CD4-positive, alpha-beta memory T cell (primary cell): ENCODE results near the gene G6PC2. TPM values are rescaled to one million over a fixed set of nuclear protein-coding genes. Genes with fewer than 3 reads are reported as not detected.

Experiments used
- CTCF ChIA-PET: fragments of 350-600 bp; sonication (Branson Sonifier 250); formaldehyde crosslinking; loops from one replicate; lab custom pipeline; 2021; ENCODE audit warnings: inconsistent platforms; ENCODE audit not compliant: partially characterized antibody; lab: Charles Lee
- POLR2A ChIA-PET: fragments of 350-600 bp; sonication (Branson Sonifier 250); formaldehyde crosslinking; loops from one replicate; lab custom pipeline; 2021; ENCODE audit not compliant: partially characterized antibody; lab: Charles Lee
- DNase-seq, 5 donors: peaks; one replicate each; pipeline versions ENCODE4 v3.0.0 to v3.0.0-alpha.2; 2020 to 2022; ENCODE audit warnings: mixed read lengths in 1 of 5
- H3K27ac ChIP-seq: one replicate; pipeline ENCODE4 v1.7.0; 2013; ENCODE audit warnings: low read depth, low read length
- H3K27me3 ChIP-seq: 2 replicates; pipeline ENCODE4 v1.7.0; 2013; ENCODE audit warnings: mild to moderate bottlenecking, low read length, moderate library complexity; ENCODE audit not compliant: insufficient read depth
- H3K36me3 ChIP-seq: 2 replicates; pipeline ENCODE4 v1.7.0; 2013; ENCODE audit warnings: mild to moderate bottlenecking, low read length, moderate library complexity; ENCODE audit not compliant: insufficient read depth
- H3K4me1 ChIP-seq: 2 replicates; pipeline ENCODE4 v1.7.0; 2013; ENCODE audit warnings: mild to moderate bottlenecking, low read length, moderate library complexity; ENCODE audit not compliant: insufficient read depth
- H3K4me3 ChIP-seq, 2 donors: one replicate each; pipeline ENCODE4 v1.7.0; 2013; ENCODE audit warnings: low read length in 2 of 2, mild to moderate bottlenecking in 1 of 2
- H3K9me3 ChIP-seq, 2 donors: one replicate each; pipeline ENCODE4 v1.7.0; 2013; ENCODE audit warnings: low read length in 2 of 2, control low read depth in 1 of 2; ENCODE audit not compliant: control insufficient read depth in 1 of 2
- H3K27ac Mint-ChIP-seq, 7 donors: one replicate each; pipeline ENCODE4 v1.8.0; 2020 to 2021; ENCODE audit warnings: mixed read lengths in 7 of 7, mild to moderate bottlenecking in 6 of 7, inconsistent platforms in 3 of 7, moderate library complexity in 3 of 7
- H3K27me3 Mint-ChIP-seq, 2 donors: one replicate each; pipeline ENCODE4 v1.8.0; 2020 to 2021; ENCODE audit warnings: mixed read lengths in 2 of 2
- H3K36me3 Mint-ChIP-seq, 2 donors: one replicate each; pipeline ENCODE4 v1.8.0; 2020 to 2021; ENCODE audit warnings: mixed read lengths in 2 of 2, inconsistent platforms in 1 of 2, mild to moderate bottlenecking in 1 of 2
- H3K4me1 Mint-ChIP-seq, 4 donors: one replicate each; pipeline ENCODE4 v1.8.0; 2020 to 2021; ENCODE audit warnings: mixed read lengths in 4 of 4, mild to moderate bottlenecking in 1 of 4
- H3K4me3 Mint-ChIP-seq, 8 donors: one replicate each; pipeline ENCODE4 v1.8.0; 2020 to 2021; ENCODE audit warnings: mixed read lengths in 8 of 8, mild to moderate bottlenecking in 7 of 8, moderate library complexity in 6 of 8, inconsistent platforms in 3 of 8
- H3K9me3 Mint-ChIP-seq, 8 donors: one replicate each; pipeline ENCODE4 v1.8.0; 2020 to 2021; ENCODE audit warnings: mixed read lengths in 8 of 8, mild to moderate bottlenecking in 5 of 8, inconsistent platforms in 3 of 8, moderate library complexity in 1 of 8
- intact Hi-C: fragments of 100-400 bp; cut with micrococcal nuclease; formaldehyde crosslinking; loops from one replicate; pipeline ENCODE4 v1.15.1; 2023
- polyA plus RNA-seq, 2 donors: library from polyadenylated mRNA; unstranded; fragments of 300-500 nt; fragmentation: Illumina TruSeq; gene quantifications; one replicate each; pipeline ENCODE4 v1.2.3, GENCODE V29; 2021
- total RNA-seq, 2 experiments: library from RNA; stranded (reverse); gene quantifications; one replicate each; pipeline ENCODE4 v1.2.3, GENCODE V29; 2021

The G6PC2 gene
- total and polyA plus RNA-seq, 4 experiments from 2014 or later: not detected

DNA sequence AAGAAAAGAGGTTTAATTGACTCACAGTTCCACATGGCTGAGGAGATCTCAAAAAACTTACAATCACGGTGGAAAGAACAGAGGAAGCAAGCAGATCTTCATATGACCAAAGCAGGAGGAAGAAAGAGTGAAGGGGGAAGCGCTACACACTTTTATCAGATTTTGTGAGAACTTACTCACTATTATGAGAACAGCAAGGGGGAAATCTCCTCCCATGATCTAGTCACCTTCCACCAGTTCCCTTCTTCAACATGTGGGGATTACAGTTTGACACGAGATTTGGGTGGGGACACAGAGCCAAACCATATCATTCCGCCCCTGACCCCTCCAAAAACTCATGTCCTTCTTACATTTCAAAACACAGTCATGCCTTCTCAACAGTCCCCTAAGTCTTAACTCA, 54.2 kb downstream of the G6PC2 start:
- DNase-seq: no peak
- no peak overlapping the region for H3K4me3 Mint-ChIP-seq
- no peaks in the 10 kb centered on the region for H3K9me3 ChIP-seq
- H3K4me1 ChIP-seq: no peaks in the 10 kb centered on the region
- intact Hi-C loops: no loop called here
- peaks cover 2 to 35% (median 10%) of the 10 kb centered on the region in 8 donors for H3K9me3 Mint-ChIP-seq
- H3K27ac ChIP-seq: no peak overlapping the region
- POLR2A ChIA-PET: no interaction called here
- H3K27ac Mint-ChIP-seq: no peak overlapping the region
- CTCF ChIA-PET: no interaction called here
- H3K4me1 Mint-ChIP-seq: no peaks in the 10 kb centered on the region
- peaks cover 5 to 11% of the 10 kb centered on the region in 2 donors for H3K27me3 Mint-ChIP-seq
- no peaks in the 10 kb centered on the region for H3K27me3 ChIP-seq
- peaks cover 0 to 3% of the 10 kb centered on the region in 2 donors for H3K36me3 Mint-ChIP-seq
- H3K4me3 ChIP-seq: no peak overlapping the region
- H3K36me3 ChIP-seq: no peaks in the 10 kb centered on the region

DNA sequence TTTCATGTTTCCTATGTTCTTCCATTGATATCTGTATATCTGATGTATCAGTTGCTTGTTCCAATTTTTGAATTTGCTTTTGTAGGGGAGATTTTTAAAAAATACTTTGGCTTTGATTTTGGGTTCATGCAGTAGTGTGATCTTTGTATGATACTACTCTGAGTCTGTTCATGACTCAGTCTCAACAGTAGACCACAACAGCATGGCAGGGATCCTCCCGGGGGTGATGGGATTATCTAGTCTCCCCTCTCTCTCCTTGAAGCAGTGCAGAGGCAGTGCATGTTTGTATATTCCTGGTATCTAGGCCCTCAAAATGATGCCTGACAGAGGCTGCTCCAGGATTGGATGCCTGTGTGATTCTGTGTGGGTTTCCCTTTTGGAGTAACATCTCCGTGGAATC, 55.3 kb downstream of the G6PC2 start:
- H3K4me1 ChIP-seq: no peaks in the 10 kb centered on the region
- no peaks in the 10 kb centered on the region for H3K27me3 ChIP-seq
- DNase-seq: no peak
- H3K4me3 ChIP-seq: no peak overlapping the region
- no peak overlapping the region for H3K27ac ChIP-seq
- Mint-ChIP-seq H3K9me3 (peaks cover 2 to 35% (median 10%) of the 10 kb centered on the region in 8 donors), H3K27ac (no peak overlapping the region), H3K27me3 (peaks cover 5 to 11% of the 10 kb centered on the region in 2 donors), H3K4me3 (no peak overlapping the region), H3K4me1 (peaks cover 0 to 1% (median under 1%) of the 10 kb centered on the region in 4 donors), H3K36me3 (peaks cover 0 to 3% of the 10 kb centered on the region in 2 donors)
- intact Hi-C loops: no loop called here
- no peaks in the 10 kb centered on the region for H3K9me3 ChIP-seq
- ChIA-PET CTCF (interaction anchor here (2.9 to 14.6 kb wide), 3 partner anchors 153 to 185 kb away, joined by 18 to 188 read pairs (median 117); no protein-coding TSS in a partner anchor), POLR2A (no interaction called here)
- H3K36me3 ChIP-seq: no peaks in the 10 kb centered on the region

Other genes with a start within 250 kb of the G6PC2 start
- gene NOSTRIN, start 98.7 kb upstream of the G6PC2 start, total RNA-seq: not detected
- not detected for gene NOSTRIN, start 98.7 kb upstream of the G6PC2 start, polyA plus RNA-seq
- gene SPC25, start 10.9 kb upstream of the G6PC2 start, total RNA-seq: under 1 TPM in 1 of 2 experiments, not detected in 1; 0.33 TPM
- gene SPC25, start 10.9 kb upstream of the G6PC2 start, polyA plus RNA-seq: not detected
- gene ABCB11, start 130.0 kb downstream of the G6PC2 start, total RNA-seq: not detected
- gene ABCB11, start 130.0 kb downstream of the G6PC2 start, polyA plus RNA-seq: not detected
- gene DHRS9, start 168.3 kb downstream of the G6PC2 start, total RNA-seq: under 1 TPM; 0.32 to 0.44 TPM
- not detected for gene DHRS9, start 168.3 kb downstream of the G6PC2 start, polyA plus RNA-seq